Stimulated activated CD4-positive, alpha-beta T cell treated with anti-CD3 and anti-CD28 coated beads, Interleukin-2, amount 100 ng/mL, for 48 hours (primary cell): ENCODE measurements around the gene PLEKHJ1.
A peak's percentile ranks its signal among the peaks of the same experiment; 100 is the strongest.
"Not testable (repeated sequence)": the region's sequence is repeated elsewhere in the genome, so short reads cannot be mapped to it uniquely, and the experiment has no call there.

ENCODE experiments used
- DNase-seq, 2 donors: peaks; one replicate each; pipeline ENCODE4 v3.0.0-alpha.2; 2020

Gene PLEKHJ1

DNA sequence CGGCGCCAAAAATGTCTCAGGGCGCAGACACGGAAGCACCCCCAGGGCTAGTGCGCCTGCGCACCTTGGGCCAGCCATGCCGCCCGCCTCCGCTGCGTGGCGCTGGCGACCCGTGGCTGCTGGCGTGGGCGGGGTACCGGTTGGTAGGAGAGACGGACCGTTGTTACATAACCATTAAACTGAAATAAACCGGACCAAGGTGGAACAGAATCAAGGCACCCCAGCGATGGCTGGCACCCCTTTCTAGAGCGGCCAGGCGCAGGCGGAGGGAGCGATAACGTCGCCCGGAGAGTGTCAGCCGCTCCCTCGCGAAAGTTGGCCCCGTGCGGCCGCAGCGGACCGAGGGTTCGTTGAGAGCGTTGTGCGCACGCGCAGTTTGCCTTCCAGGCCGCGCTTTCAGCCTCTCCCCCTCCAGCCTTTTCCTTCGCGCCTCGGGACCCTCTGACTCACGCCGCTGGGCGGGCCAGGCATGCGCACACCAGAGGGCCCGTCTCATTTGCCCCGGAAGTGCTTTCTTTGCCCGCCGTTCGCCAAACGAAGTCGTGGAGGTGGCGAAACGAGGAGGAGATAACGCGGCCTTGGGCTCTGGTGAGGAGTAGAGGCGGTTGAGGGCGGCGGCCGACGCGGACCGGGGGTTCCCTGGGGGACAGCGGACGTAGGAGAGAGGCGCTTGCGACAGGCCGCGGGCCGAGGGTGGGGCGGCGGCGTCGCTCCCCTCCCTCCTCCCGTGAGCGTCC, at the start of gene PLEKHJ1, which contains the start of gene SF3A2:
PLEKHJ1 (minus strand) TSS at position 16 of the 737 bp plus-strand sequence. CDS start 81 bp downstream, outside the sequence.
SF3A2 (plus strand) TSS at position 511 of the 737 bp plus-strand sequence. CDS start 6,595 bp downstream, outside the sequence.
- DNase-seq: peak; percentile 97 to 99

GRCh38 chr19:2283835-2284507, 47.8 kb upstream of the PLEKHJ1 start:
- no peak for DNase-seq

DNA sequence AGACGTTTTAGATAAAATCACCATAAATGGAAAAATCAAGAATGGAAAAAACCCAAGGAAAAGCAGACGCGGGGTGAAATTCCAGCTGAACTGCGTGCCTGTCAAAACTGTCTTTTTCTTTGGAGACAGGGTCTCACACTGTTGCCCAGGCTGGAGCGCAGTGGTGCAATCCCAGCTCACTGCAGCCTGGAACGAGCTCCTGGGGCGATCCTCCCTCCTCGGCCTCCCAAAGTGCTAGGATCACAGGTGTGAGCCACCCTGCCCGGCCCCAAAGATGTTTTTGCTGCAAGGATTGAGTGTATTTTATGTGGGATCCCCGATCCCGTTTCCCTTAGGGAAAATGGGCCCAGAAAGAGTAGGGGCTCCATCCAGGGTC, 46.7 kb upstream of the PLEKHJ1 start:
- DNase-seq: no peak

DNA sequence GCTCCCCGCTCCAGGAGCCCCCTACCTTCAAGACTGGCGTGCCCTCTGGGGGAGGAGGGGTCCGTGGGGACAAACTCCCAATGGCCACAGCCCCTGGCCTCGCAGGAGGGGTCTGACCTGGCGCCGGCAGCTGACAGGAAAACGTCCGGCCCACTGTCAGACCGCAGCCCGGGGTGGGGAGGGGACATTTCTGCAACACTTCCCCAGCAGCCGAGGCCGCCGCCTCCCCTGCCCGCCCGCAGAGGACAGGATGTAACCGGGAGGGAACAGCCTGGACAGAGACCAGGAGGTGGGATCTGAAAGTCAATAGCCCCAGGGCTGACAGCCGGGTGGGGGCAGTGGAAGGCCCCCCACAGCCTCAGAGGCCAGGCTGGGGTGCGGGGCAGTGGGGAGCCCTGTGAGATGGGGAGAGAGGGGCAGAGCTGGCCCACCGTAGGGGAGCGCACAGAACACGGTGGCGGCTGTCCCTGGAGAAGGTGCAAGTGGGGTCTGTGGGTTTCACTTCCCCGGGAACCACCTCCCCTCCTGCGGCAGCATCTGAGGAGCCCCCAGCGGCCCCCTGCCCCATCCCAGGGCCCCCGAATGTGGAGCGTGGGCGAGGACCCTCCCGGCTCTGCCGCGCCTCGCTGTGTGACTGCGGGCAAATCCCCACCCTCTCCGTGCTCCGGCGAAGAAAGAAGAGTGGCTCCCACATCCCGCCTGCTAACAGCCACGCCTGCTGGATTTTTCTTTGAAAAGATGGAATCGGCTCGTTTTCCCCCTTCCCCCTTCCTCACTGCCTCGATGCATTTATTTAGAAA, 46.1 kb upstream of the PLEKHJ1 start, which contains the start of gene PEAK3:
PEAK3 (minus strand) TSS at position 114 of the 800 bp plus-strand sequence. CDS start 1,244 bp downstream, outside the sequence.
- no peak for DNase-seq

DNA sequence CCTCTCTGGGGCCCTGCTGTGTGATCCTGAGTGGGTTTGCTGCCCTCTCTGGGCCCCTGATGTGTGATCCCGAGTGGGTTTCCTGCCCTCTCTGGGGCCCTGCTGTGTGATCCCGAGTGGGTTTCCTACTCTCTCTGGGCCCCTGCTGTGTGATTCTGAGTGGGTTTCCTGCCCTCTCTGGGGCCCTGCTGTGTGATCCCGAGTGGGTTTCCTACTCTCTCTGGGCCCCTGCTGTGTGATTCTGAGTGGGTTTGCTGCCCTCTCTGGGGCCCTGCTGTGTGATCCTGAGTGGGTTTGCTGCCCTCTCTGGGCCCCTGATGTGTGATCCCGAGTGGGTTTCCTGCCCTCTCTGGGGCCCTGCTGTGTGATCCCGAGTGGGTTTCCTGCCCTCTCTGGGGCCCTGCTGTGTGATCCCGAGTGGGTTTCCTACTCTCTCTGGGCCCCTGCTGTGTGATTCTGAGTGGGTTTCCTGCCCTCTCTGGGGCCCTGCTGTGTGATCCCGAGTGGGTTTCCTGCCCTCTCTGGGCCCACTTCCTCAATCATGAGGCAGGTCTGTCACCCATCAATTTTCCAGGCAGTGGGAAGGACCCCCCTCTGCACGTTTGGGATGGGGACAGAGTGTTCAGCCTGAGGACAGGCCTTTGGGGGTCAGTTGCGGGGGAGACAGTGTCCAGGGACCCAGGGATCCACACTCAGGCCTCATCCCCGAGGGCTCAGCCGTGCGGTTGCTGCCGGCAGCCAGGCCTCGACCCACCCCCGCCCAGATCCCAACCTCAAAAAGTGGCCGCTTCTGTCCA, 45.3 kb upstream of the PLEKHJ1 start:
- not testable (repeated sequence) for DNase-seq

GRCh38 chr19:2280633-2281264, 44.6 kb upstream of the PLEKHJ1 start:
- no peak for DNase-seq

- DNase-seq: no peak
Observed at GRCh38 chr19:2278459-2279158, 42.5 kb upstream of the PLEKHJ1 start.

- no peak for DNase-seq
Observed at GRCh38 chr19:2277138-2277537, 41.0 kb upstream of the PLEKHJ1 start.

- DNase-seq: no peak
Observed at GRCh38 chr19:2276429-2276986, 40.4 kb upstream of the PLEKHJ1 start.

- DNase-seq: no peak
Observed at GRCh38 chr19:2275588-2276428, 39.7 kb upstream of the PLEKHJ1 start.

GRCh38 chr19:2274931-2275535, 38.9 kb upstream of the PLEKHJ1 start:
- DNase-seq: no peak

DNA sequence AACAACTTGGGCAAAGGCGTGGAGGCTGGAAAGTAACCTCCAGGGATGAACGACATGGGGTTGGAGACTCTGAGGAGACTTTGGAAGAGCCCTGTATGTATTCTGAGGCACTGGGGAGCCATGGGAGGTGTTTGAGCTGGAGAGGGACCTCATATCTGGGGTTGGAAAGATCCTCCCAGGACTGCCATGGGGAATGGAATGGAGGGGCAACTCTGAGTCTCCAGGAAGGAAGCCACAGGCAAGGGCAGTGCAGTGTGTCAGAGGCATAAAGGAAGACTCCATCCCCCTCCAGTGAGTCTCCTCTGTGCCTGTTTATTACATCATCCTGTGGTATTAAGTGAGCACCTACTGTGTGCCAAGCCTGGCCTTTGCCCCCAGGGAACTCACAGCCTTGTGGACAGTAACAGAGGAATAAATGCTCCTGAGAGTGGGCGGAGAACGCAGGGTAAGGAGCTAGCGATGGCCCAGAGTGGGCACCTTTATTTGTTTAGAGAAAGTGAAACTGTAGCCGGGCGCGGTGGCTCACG, 38.1 kb upstream of the PLEKHJ1 start:
- DNase-seq: no peak

DNA sequence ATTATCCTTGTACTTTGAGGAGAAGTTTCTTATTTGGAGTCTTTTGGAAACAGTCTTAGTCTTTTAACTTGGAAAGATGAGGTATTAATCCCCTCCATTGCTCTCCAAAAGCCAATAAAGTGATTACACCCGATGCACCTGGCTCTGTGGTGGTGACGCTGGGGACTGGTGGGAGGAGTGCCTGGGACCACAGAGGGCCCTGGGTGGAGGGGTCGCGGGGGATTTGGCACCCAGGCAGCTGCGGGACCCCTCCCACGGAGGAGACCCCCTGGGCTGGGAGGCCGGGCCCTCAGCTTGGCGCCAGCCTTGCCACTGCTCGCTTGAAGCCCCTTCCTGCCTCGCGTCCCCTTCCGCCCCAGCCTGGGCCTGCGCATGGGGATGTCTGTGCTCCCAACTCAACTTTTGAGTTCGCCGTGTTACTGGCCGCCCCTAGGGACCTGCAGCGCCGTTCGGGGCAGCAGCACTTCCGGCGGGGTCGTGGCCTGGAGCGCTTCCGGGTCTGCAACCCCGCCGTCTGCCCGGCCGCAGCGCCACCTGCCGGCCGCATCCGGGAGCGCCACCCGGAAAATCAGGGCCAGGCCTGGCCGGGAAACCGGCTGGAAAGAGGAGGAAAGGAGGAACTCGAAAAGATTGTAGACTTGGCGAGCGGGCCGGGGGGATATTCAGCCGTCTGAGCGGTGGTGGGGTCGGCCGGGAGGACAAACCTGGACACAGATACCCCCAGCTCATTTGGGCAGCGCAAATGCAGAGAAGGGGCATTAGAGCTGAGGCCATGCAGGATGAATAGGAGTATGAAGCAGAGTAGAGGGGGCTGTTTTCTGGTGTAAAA, 37.4 kb upstream of the PLEKHJ1 start:
- DNase-seq: peak; percentile 79 to 87

DNA sequence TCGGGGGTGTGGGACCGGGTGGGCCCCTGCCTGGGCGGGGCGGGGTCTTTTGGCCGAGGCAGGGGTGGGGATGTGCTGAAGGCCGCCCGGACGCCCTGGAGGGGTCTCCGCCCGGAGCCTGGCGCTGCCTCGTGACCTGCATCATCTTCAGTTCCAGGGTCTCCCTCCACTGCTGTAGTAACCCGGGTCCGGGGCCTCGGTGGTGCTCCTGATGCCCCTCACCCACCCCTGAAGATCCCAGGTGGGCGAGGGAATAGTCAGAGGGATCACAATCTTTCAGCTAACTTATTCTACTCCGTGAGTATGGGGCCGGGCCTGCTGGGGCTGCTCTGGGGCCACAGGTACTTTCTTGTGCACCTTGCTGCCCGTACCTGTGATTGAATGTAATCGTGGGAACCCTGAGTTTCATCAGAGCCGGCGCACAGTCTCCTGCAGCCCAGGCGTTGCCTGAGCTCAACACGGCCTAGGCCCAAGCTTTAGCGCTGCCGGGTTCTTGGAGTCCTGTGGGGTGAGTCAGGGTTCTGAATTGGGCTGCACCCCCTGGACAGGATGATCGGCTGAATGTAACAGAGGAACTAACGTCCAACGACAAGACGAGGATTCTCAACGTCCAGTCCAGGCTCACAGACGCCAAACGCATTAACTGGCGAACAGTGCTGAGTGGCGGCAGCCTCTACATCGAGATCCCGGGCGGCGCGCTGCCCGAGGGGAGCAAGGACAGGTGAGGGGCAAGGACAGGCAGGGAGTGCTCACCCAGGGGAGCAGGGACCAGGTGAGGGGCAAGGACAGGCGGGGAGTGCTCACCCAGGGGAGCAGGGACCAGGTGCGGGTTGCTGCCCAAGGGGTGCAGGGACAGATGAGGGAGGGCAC, 35.3 kb upstream of the PLEKHJ1 start:
- no peak for DNase-seq

DNA sequence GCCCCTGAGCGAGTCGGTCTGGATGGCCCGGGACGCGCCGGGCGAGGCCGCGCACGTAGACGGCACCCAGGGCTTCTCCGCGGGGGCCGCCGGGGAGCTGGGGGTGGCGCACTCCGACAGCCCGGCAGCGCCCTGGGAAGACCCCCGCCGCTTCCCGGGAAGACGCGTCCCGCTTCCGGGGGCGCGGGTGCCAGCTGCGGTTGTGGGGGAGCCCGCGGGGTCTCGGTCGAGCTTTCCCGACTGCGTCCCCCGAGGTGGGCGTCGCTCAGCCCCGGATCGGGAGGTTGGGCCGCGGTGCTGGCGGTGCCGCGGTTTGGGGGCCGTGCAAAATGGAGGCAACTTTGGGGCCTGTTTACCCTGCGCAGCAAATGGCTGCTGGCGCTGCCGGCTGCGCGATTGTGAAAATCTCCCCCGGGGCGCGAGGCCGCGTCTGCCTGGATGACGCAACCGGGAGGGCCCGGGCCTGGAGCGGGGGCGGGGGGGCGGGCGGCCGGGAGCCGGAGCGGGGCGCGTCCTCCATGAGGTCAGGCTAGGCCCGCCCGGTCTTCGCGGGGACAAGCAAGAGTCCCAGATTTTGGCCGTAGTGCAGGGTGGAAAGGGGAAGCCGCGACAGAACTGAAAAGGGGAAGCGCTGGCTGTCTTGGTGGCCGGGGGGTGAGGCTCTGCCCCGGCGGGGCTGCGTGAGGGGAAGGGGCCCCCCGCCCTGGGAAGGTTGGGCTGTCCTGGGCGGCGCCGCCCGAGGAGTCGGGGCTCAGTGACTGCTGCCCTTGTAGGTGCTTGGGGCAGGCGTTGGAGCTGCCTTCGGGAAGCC, 34.5 kb upstream of the PLEKHJ1 start:
- DNase-seq: peak; percentile 56 to 59

GRCh38 chr19:2270157-2270422, 34.0 kb upstream of the PLEKHJ1 start:
- no peak for DNase-seq
